Mesenchymal stem cell (in vitro differentiated cells and primary cell): ENCODE results near the gene SGCA.

Experiments
- DNase-seq: peaks from one replicate; pipeline ENCODE4 v3.0.0-alpha.2; 2013
- H2AFZ ChIP-seq: one replicate; pipeline ENCODE4 v1.6.1; 2013; ENCODE audit warnings: low read depth, mild to moderate bottlenecking, control low read depth, inconsistent platforms, low read length, moderate library complexity
- H2AK5ac ChIP-seq: 2 replicates; pipeline ENCODE4 v1.6.1; 2013; ENCODE audit warnings: low read length, moderate library complexity, mild to moderate bottlenecking, inconsistent platforms; ENCODE audit not compliant: severe bottlenecking
- H2BK120ac ChIP-seq: one replicate; pipeline ENCODE4 v1.6.1; 2013; ENCODE audit warnings: low read depth, mild to moderate bottlenecking, inconsistent platforms, low read length, moderate library complexity
- H2BK12ac ChIP-seq, 2 experiments: one replicate each; pipeline ENCODE4 v1.6.1; 2013; ENCODE audit warnings: inconsistent platforms in 2 of 2, low read length in 2 of 2, mild to moderate bottlenecking in 2 of 2, moderate library complexity in 2 of 2, control low read depth in 1 of 2
- H2BK15ac ChIP-seq: one replicate; pipeline ENCODE4 v1.6.1; 2013; ENCODE audit warnings: mild to moderate bottlenecking, low read depth, inconsistent platforms; ENCODE audit not compliant: poor library complexity, severe bottlenecking
- H2BK5ac ChIP-seq: 2 replicates; pipeline ENCODE4 v1.6.1; 2013; ENCODE audit warnings: low read depth, mild to moderate bottlenecking, low read length, control low read depth, inconsistent platforms; ENCODE audit not compliant: poor library complexity, severe bottlenecking
- H3K14ac ChIP-seq, 2 experiments: one replicate each; pipeline ENCODE4 v1.6.1; 2013; ENCODE audit warnings: inconsistent platforms in 2 of 2, low read length in 2 of 2, control low read depth in 1 of 2, mild to moderate bottlenecking in 1 of 2, moderate library complexity in 1 of 2
- H3K18ac ChIP-seq, 2 experiments: one replicate each; pipeline ENCODE4 v1.6.1; 2013; ENCODE audit warnings: inconsistent platforms in 2 of 2, low read length in 2 of 2, control low read depth in 1 of 2, low read depth in 1 of 2, mild to moderate bottlenecking in 1 of 2
- H3K23ac ChIP-seq, 2 experiments: one replicate each; pipeline ENCODE4 v1.6.1; 2013; ENCODE audit warnings: inconsistent platforms in 2 of 2, low read length in 2 of 2, mild to moderate bottlenecking in 2 of 2, moderate library complexity in 2 of 2, control low read depth in 1 of 2
- H3K27ac ChIP-seq: 2 replicates; pipeline ENCODE4 v1.5.1; 2013; ENCODE audit warnings: mild to moderate bottlenecking, moderate library complexity, low read length, control low read depth, inconsistent platforms; ENCODE audit not compliant: poor library complexity, severe bottlenecking
- H3K27me3 ChIP-seq, 2 experiments: 2 replicates each; pipeline versions ENCODE4 v1.6.1 to v1.7.0; 2013; ENCODE audit warnings: low read length in 2 of 2, mild to moderate bottlenecking in 2 of 2, moderate library complexity in 2 of 2, control low read depth in 1 of 2, inconsistent platforms in 1 of 2; ENCODE audit not compliant: control insufficient read depth in 1 of 2, insufficient read depth in 1 of 2
- H3K36me3 ChIP-seq, 2 experiments: 2 replicates each; pipeline versions ENCODE4 v1.6.1 to v1.7.0; 2013; ENCODE audit warnings: low read length in 2 of 2, control low read depth in 1 of 2, inconsistent platforms in 1 of 2, low read depth in 1 of 2, mild to moderate bottlenecking in 1 of 2; ENCODE audit not compliant: insufficient read depth in 2 of 2, control insufficient read depth in 1 of 2
- H3K4ac ChIP-seq, 2 experiments: one replicate each; pipeline ENCODE4 v1.6.1; 2013; ENCODE audit warnings: inconsistent platforms in 2 of 2, low read length in 2 of 2, mild to moderate bottlenecking in 2 of 2, moderate library complexity in 2 of 2, control low read depth in 1 of 2, low read depth in 1 of 2
- H3K4me1 ChIP-seq: 2 replicates; pipeline ENCODE4 v1.6.1; 2013; ENCODE audit warnings: low read depth, low read length, control low read depth; ENCODE audit not compliant: control insufficient read depth, insufficient read depth
- H3K4me2 ChIP-seq: 2 replicates; pipeline ENCODE4 v1.6.1; 2013; ENCODE audit warnings: low read length, mild to moderate bottlenecking, inconsistent platforms; ENCODE audit not compliant: poor library complexity, severe bottlenecking
- H3K4me3 ChIP-seq, 2 experiments: 2 replicates each; pipeline versions ENCODE4 v1.5.1 to v1.7.0; 2013; ENCODE audit warnings: low read length in 2 of 2, mild to moderate bottlenecking in 2 of 2, control low read depth in 1 of 2, low read depth in 1 of 2; ENCODE audit not compliant: insufficient read depth in 1 of 2
- H3K79me1 ChIP-seq: replicated peaks from 2 replicates; pipeline ENCODE4 v1.6.1; 2013; ENCODE audit warnings: mild to moderate bottlenecking, control low read depth, low read length, inconsistent platforms; ENCODE audit not compliant: poor library complexity, severe bottlenecking
- H3K9ac ChIP-seq: 2 replicates; pipeline ENCODE4 v1.7.0; 2013; ENCODE audit warnings: mild to moderate bottlenecking, low read length, moderate library complexity
- H3K9me3 ChIP-seq: 2 replicates; pipeline ENCODE4 v1.7.0; 2013; ENCODE audit warnings: mild to moderate bottlenecking, low read length; ENCODE audit not compliant: control insufficient read depth
- H4K8ac ChIP-seq: one replicate; pipeline ENCODE4 v1.6.1; 2013; ENCODE audit warnings: inconsistent platforms, mild to moderate bottlenecking, low read length, moderate library complexity
- H4K91ac ChIP-seq: one replicate; pipeline ENCODE4 v1.6.1; 2013; ENCODE audit warnings: mild to moderate bottlenecking, low read length, inconsistent platforms
- WGBS: methylation state at CpG from one replicate; pipeline ENCODE4 v1.1.7; 2013; ENCODE audit warnings: mixed read lengths; 5-methylcytosine and 5-hydroxymethylcytosine counted together

Gene SGCA

DNA sequence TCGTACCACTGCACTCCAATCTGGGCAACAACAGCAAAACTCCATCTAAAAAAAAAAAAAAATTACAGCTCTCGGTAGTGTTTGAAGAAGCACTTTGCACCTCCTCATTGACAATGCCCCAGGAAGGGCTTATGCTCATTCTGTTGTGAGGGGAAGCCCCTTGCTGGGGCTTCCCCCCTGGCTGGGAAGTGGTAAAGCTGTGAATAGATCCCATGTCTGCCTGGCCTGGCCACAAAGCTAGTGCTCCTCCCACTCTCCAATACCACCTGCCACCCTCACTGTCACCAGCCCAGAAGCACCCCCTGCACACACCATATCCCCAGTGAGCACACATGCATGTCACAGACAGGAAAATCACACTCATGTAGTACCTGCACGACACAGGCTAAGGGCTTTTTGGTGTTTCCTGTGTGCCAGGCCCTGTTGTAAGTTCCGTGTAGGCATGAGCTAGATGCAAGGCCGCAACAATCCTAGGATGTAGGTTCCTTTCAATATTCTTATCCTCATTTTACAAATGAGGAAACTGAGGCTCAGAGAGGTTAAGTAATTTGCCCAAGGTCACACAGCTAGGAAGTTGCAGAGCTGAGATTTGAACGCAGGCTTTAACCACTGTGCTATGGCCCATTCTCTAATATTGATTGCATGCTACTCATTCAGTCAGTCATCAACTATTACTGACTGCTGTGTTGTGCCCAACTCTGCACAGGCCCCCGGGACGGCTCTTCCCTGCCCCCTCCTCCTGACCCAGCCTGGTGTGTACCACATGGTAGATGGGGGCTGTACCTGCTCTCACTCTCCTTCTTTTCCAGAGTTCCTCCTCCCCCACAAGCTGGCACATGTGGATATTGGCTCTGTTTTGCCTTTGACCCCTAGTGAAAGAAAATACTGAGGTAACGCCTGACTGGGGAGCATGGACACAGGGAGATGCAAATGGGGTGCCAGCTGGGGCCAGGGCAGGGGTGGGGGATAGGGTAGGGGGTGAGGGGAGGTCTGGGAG is 47.5 kb downstream of the SGCA start:
- Histone ChIP-seq H2BK15ac (peak overlapping the region; percentile 92), H3K23ac (no peak overlapping the region), H4K8ac (peak overlapping the region; percentile 70), H2BK120ac (peak overlapping the region; percentile 29), H3K79me1 (peaks cover 2% of the 10 kb centered on the region), H3K36me3 (no peaks in the 10 kb centered on the region), H2AK5ac (peak overlapping the region; percentile 90), H3K4ac (peak overlapping the region; percentile 54 to 66), H3K4me3 (no peak overlapping the region), H2AFZ (no peak overlapping the region), H3K4me1 (peaks cover 42% of the 10 kb centered on the region), H3K27ac (no peak overlapping the region), H4K91ac (peak overlapping the region; percentile 87), H2BK5ac (no peak overlapping the region), H3K27me3 (no peaks in the 10 kb centered on the region), H3K9ac (no peak overlapping the region), H3K14ac (peak overlapping the region in 1 of 2 experiments; percentile 77), H3K4me2 (no peak overlapping the region), H2BK12ac (peak overlapping the region; percentile 60 to 99), H3K18ac (peak overlapping the region in 1 of 2 experiments; percentile 77), H3K9me3 (no peaks in the 10 kb centered on the region)
- 75% methylated on average over 6 of the region's 9 CpGs for WGBS
- DNase-seq = peak; percentile 77

DNA sequence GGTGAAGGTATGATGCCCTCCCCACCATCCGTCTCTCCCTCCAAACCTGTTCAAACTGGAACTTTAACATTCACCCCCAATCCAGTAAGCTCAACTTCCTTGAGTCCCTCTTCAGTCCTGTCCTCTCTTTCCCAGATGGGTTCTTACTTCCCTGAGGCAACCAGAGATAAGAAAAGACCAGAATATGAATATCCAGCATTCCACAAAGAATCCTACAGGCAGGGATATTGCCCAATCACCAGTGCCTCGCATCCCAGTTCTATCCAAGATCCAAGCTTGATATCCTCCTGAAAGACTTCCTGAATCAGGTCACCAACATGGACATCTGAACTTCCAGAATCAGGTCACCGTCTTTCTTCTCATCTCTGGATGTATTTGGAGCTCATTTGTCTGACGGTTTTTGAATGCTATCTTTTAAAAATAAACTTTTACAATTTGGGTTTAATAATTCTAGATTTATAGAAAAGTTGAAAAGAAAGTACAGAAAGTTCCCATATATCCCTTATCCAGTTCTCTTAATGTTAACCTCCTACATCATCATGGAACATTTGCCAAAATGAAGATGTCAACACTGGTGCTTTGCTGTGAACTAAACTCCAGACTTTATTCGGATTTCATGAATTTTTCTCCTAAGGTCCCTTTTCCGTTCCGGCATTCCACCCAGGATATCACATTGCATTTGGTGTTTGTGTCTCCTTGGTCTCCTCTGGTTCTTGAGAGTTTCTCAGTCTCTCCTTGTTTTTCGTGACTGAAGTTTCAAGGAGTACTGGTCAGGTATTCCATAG is 49.4 kb downstream of the SGCA start:
- Histone ChIP-seq H3K18ac (peak overlapping the region; percentile 17 to 75), H3K4me1 (peaks cover 33% of the 10 kb centered on the region), H3K27ac (no peak overlapping the region), H2BK12ac (peak overlapping the region; percentile 33 to 93), H2AK5ac (peak overlapping the region; percentile 70), H3K4me3 (no peak overlapping the region), H3K36me3 (no peaks in the 10 kb centered on the region), H2BK120ac (no peak overlapping the region), H3K9me3 (no peaks in the 10 kb centered on the region), H4K91ac (peak overlapping the region; percentile 2), H3K9ac (peak overlapping the region; percentile 16), H4K8ac (no peak overlapping the region), H2AFZ (no peak overlapping the region), H3K4ac (peak overlapping the region in 1 of 2 experiments; percentile 60), H2BK5ac (no peak overlapping the region), H3K4me2 (no peak overlapping the region), H2BK15ac (no peak overlapping the region), H3K27me3 (no peaks in the 10 kb centered on the region), H3K79me1 (peaks cover 2% of the 10 kb centered on the region), H3K23ac (no peak overlapping the region), H3K14ac (no peak overlapping the region)
- 80% methylated on average over 7 of the region's 8 CpGs for WGBS
- DNase-seq = peak; percentile 45

DNA sequence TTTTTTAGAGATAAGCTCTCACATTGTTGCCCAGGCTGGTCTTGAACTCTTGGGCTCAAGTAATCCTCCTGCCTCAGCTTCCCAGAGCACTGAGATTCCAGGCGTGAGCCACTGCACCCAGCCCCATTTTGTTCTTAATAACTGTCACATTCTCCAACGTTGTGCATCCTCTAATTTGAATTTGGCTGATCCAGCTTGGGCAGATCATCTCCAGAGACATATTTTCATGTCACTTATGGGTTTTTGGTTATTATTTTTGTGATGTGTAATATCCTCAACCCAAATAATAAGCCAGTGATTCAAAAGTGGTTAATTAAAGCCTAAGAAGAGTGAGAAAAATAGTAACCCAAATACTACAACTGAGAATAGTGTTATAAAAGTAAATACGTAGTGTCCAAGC is 51.8 kb downstream of the SGCA start:
- Histone ChIP-seq H3K23ac (no peak overlapping the region), H3K4me3 (peak overlapping the region in 1 of 2 experiments; percentile 54), H2AFZ (no peak overlapping the region), H3K27ac (peak overlapping the region; percentile 99), H3K27me3 (no peaks in the 10 kb centered on the region), H3K4me1 (peaks cover 30% of the 10 kb centered on the region), H3K4me2 (no peak overlapping the region), H3K9me3 (no peaks in the 10 kb centered on the region), H4K91ac (no peak overlapping the region), H3K36me3 (peaks cover 0 to 2% of the 10 kb centered on the region in 2 experiments), H3K9ac (peak overlapping the region; percentile 87), H2BK15ac (peak overlapping the region; percentile 54), H2BK120ac (peak overlapping the region; percentile 1), H2AK5ac (peak overlapping the region; percentile 47), H3K14ac (no peak overlapping the region), H4K8ac (no peak overlapping the region), H3K4ac (no peak overlapping the region), H3K18ac (peak overlapping the region in 1 of 2 experiments; percentile 47), H2BK5ac (peak overlapping the region; percentile 61), H3K79me1 (peaks cover 4% of the 10 kb centered on the region), H2BK12ac (peak overlapping the region in 1 of 2 experiments; percentile 45)
- WGBS = 93% methylated on average over 1 of the region's 3 CpGs
- peak; percentile 5 for DNase-seq
